H9 (cell line): Measurements from ENCODE around the gene TEX28. TPM values are rescaled to one million over a fixed set of nuclear protein-coding genes. Genes with fewer than 3 reads are reported as not detected.

Source experiments
- DNase-seq: peaks from one replicate; pipeline ENCODE4 v3.0.0-alpha.2; 2017
- H2AFZ ChIP-seq: one replicate; pipeline ENCODE4 v1.6.1; 2013; ENCODE audit warnings: mild to moderate bottlenecking, low read length, control low read depth, moderate library complexity
- H2AK5ac ChIP-seq: 2 replicates; pipeline ENCODE4 v1.6.1; 2013; ENCODE audit warnings: low read length, control low read depth, mixed read lengths; ENCODE audit not compliant: insufficient read length
- H2BK120ac ChIP-seq: one replicate; pipeline ENCODE4 v1.6.1; 2013; ENCODE audit warnings: low read depth, mild to moderate bottlenecking, low read length, control low read depth, inconsistent platforms; ENCODE audit not compliant: poor library complexity, severe bottlenecking
- H2BK12ac ChIP-seq: 2 replicates; pipeline ENCODE4 v1.6.1; 2013; ENCODE audit warnings: low read length, control low read depth, mixed read lengths, low read depth; ENCODE audit not compliant: insufficient read length
- H2BK15ac ChIP-seq: 2 replicates; pipeline ENCODE4 v1.6.1; 2013; ENCODE audit warnings: low read depth, low read length, control low read depth
- H2BK20ac ChIP-seq: one replicate; pipeline ENCODE4 v1.6.1; 2013; ENCODE audit warnings: low read depth, mild to moderate bottlenecking, low read length, control low read depth, inconsistent platforms; ENCODE audit not compliant: poor library complexity, severe bottlenecking
- H2BK5ac ChIP-seq: 2 replicates; pipeline ENCODE4 v1.6.1; 2013; ENCODE audit warnings: low read length, control low read depth, mixed read lengths; ENCODE audit not compliant: insufficient read length
- H3K14ac ChIP-seq: 2 replicates; pipeline ENCODE4 v1.6.1; 2013; ENCODE audit warnings: low read length, control low read depth; ENCODE audit not compliant: insufficient read depth
- H3K18ac ChIP-seq: 2 replicates; pipeline ENCODE4 v1.6.1; 2013; ENCODE audit warnings: low read depth, mild to moderate bottlenecking, mixed read lengths, low read length, control low read depth; ENCODE audit not compliant: insufficient read length
- H3K23ac ChIP-seq: 2 replicates; pipeline ENCODE4 v1.6.1; 2013; ENCODE audit warnings: low read length, control low read depth, mixed read lengths, low read depth; ENCODE audit not compliant: insufficient read length
- H3K23me2 ChIP-seq: 2 replicates; pipeline ENCODE4 v1.6.1; 2013; ENCODE audit warnings: low read depth, mild to moderate bottlenecking, mixed read lengths, low read length, control low read depth; ENCODE audit not compliant: insufficient read length, poor library complexity, severe bottlenecking
- H3K27ac ChIP-seq: 2 replicates; pipeline ENCODE4 v1.5.1; 2013; ENCODE audit warnings: low read length, control low read depth, mixed read lengths, low read depth; ENCODE audit not compliant: insufficient read length
- H3K27me3 ChIP-seq: 2 replicates; pipeline ENCODE4 v1.6.1; 2013; ENCODE audit warnings: low read length, control low read depth, inconsistent platforms; ENCODE audit not compliant: insufficient read depth
- H3K4ac ChIP-seq: 2 replicates; pipeline ENCODE4 v1.6.1; 2013; ENCODE audit warnings: low read depth, mild to moderate bottlenecking, control low read depth, inconsistent platforms, low read length, moderate library complexity
- H3K4me1 ChIP-seq: 2 replicates; pipeline ENCODE4 v1.6.1; 2013; ENCODE audit warnings: low read length, control low read depth, inconsistent platforms; ENCODE audit not compliant: insufficient read depth
- H3K4me2 ChIP-seq: 2 replicates; pipeline ENCODE4 v1.6.1; 2013; ENCODE audit warnings: low read length, control low read depth, mixed read lengths; ENCODE audit not compliant: insufficient read length, insufficient read depth
- H3K56ac ChIP-seq: 2 replicates; pipeline ENCODE4 v1.6.1; 2013; ENCODE audit warnings: low read depth, mild to moderate bottlenecking, mixed read lengths, low read length, control low read depth; ENCODE audit not compliant: insufficient read length
- H3K79me1 ChIP-seq: 2 replicates; pipeline ENCODE4 v1.6.1; 2013; ENCODE audit warnings: low read depth, mild to moderate bottlenecking, moderate library complexity, low read length, control low read depth, inconsistent platforms; ENCODE audit not compliant: insufficient read depth, poor library complexity, severe bottlenecking
- H3K79me2 ChIP-seq: 2 replicates; pipeline ENCODE4 v1.6.1; 2013; ENCODE audit warnings: low read length, control low read depth, inconsistent platforms; ENCODE audit not compliant: insufficient read depth
- H3K9ac ChIP-seq: 2 replicates; pipeline ENCODE4 v1.6.1; 2013; ENCODE audit warnings: low read length, control low read depth, mixed read lengths; ENCODE audit not compliant: insufficient read length; ENCODE audit errors: extremely low read depth
- H3K9me3 ChIP-seq: one replicate; pipeline ENCODE4 v1.6.1; 2013; ENCODE audit warnings: low read depth, low read length, inconsistent platforms; ENCODE audit not compliant: control insufficient read depth
- H3T11ph ChIP-seq: one replicate; pipeline ENCODE4 v1.6.1; 2013; ENCODE audit warnings: mild to moderate bottlenecking, low read length, control low read depth, inconsistent platforms
- H4K20me1 ChIP-seq: one replicate; pipeline ENCODE4 v1.6.1; 2013; ENCODE audit not compliant: control insufficient read depth, insufficient read length, insufficient read depth
- H4K5ac ChIP-seq: 2 replicates; pipeline ENCODE4 v1.6.1; 2013; ENCODE audit warnings: low read depth, mild to moderate bottlenecking, mixed read lengths, low read length, control low read depth; ENCODE audit not compliant: insufficient read length
- H4K8ac ChIP-seq: replicated peaks from 2 replicates; pipeline ENCODE4 v1.6.1; 2013; ENCODE audit warnings: low read length, control low read depth, mixed read lengths, low read depth; ENCODE audit not compliant: insufficient read length
- H4K91ac ChIP-seq: 2 replicates; pipeline ENCODE4 v1.6.1; 2013; ENCODE audit warnings: low read depth, mild to moderate bottlenecking, moderate library complexity, mixed read lengths, low read length, control low read depth; ENCODE audit not compliant: insufficient read length
- H3K27ac Mint-ChIP-seq, 3 experiments: 2 replicates in 2 of 3; 3 replicates in 1 of 3; pipeline ENCODE4 v1.8.0; 2020 to 2021; ENCODE audit warnings: mixed read lengths in 3 of 3, mild to moderate bottlenecking in 1 of 3, moderate library complexity in 1 of 3
- H3K27me3 Mint-ChIP-seq: 2 replicates; pipeline ENCODE4 v1.8.0; 2021; ENCODE audit warnings: low read depth, mild to moderate bottlenecking, moderate library complexity, mixed read lengths
- H3K36me3 Mint-ChIP-seq, 3 experiments: 2 replicates in 2 of 3; 3 replicates in 1 of 3; pipeline ENCODE4 v1.8.0; 2020 to 2021; ENCODE audit warnings: low read depth in 3 of 3, mixed read lengths in 3 of 3; ENCODE audit not compliant: insufficient read depth in 1 of 3
- H3K4me1 Mint-ChIP-seq, 2 experiments: 2 replicates each; pipeline ENCODE4 v1.8.0; 2020; ENCODE audit warnings: mixed read lengths in 2 of 2
- H3K4me3 Mint-ChIP-seq, 2 experiments: 2 replicates in 1 of 2; 3 replicates in 1 of 2; pipeline ENCODE4 v1.8.0; 2020 to 2021; ENCODE audit warnings: mild to moderate bottlenecking in 2 of 2, mixed read lengths in 2 of 2, moderate library complexity in 1 of 2
- H3K9me3 Mint-ChIP-seq, 2 experiments: 2 replicates in 1 of 2; 3 replicates in 1 of 2; pipeline ENCODE4 v1.8.0; 2020; ENCODE audit warnings: mild to moderate bottlenecking in 2 of 2, mixed read lengths in 2 of 2, moderate library complexity in 1 of 2
- WGBS: extraction: QIAGEN DNeasy Blood & Tissue Kit; methylation state at CpG from one replicate; pipeline ENCODE4 v1.1.7; 2013; ENCODE audit warnings: missing lambda C conversion rate, low lambda C conversion rate, mixed read lengths; ENCODE audit not compliant: insufficient read length; ENCODE audit errors: extremely low coverage; 5-methylcytosine and 5-hydroxymethylcytosine counted together
- total RNA-seq: library from RNA; stranded (reverse); gene quantifications from 2 replicates; pipeline ENCODE4 v1.2.1, GENCODE V29; 2021
- TF ChIP-seq, protein P1 (sequence below): fragments of 200-600 bp; sonication (generic); conservative IDR thresholded peaks from 3 replicates; pipeline ENCODE4 v1.8.0; 2021; ENCODE audit warnings: antibody characterized with exemption, mild to moderate bottlenecking

TEX28 gene
- total RNA-seq, 1 experiment from 2014 or later = not detected

DNA sequence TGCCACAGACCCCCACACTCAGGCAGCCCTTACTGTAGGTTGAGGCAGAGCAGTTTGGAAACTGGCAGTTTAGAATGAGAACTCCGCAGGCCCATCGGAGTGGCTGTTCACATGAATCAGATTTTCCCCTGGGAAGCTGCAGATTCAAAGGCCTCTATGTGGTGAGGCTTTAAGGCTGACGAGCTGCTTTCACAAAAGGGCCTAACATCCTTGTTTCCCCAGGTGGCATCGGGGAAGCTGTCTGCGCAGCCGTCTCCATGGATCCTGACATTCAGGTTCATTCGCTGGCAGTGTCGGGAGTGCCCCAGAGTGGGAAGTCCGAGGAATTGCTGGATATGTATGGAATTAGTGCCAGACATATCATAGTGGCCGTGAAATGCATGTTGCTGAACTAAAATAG, 34.4 kb upstream of the TEX28 start:
- H4K91ac ChIP-seq = no peak overlapping the region
- H2AFZ ChIP-seq = no peak overlapping the region
- no peak overlapping the region for H3K56ac ChIP-seq
- no peak overlapping the region for H3K23ac ChIP-seq
- no peak for DNase-seq
- H3K27ac ChIP-seq = no peak overlapping the region
- Mint-ChIP-seq H3K36me3 (peaks cover 0 to 2% (median 2%) of the 10 kb centered on the region in 3 experiments; a peak in 3 of 7 replicates), H3K4me3 (no peak overlapping the region), H3K27me3 (peaks cover 36% of the 10 kb centered on the region), H3K4me1 (peaks cover 4 to 6% of the 10 kb centered on the region in 2 experiments), H3K9me3 (peaks cover 79 to 85% of the 10 kb centered on the region in 2 experiments), H3K27ac (no peak overlapping the region)
- H4K5ac ChIP-seq = no peak overlapping the region
- H3K4me1 ChIP-seq = no peaks in the 10 kb centered on the region
- no peak overlapping the region for H4K8ac ChIP-seq
- no peak overlapping the region for H3K14ac ChIP-seq
- TF ChIP-seq, protein P1, sequence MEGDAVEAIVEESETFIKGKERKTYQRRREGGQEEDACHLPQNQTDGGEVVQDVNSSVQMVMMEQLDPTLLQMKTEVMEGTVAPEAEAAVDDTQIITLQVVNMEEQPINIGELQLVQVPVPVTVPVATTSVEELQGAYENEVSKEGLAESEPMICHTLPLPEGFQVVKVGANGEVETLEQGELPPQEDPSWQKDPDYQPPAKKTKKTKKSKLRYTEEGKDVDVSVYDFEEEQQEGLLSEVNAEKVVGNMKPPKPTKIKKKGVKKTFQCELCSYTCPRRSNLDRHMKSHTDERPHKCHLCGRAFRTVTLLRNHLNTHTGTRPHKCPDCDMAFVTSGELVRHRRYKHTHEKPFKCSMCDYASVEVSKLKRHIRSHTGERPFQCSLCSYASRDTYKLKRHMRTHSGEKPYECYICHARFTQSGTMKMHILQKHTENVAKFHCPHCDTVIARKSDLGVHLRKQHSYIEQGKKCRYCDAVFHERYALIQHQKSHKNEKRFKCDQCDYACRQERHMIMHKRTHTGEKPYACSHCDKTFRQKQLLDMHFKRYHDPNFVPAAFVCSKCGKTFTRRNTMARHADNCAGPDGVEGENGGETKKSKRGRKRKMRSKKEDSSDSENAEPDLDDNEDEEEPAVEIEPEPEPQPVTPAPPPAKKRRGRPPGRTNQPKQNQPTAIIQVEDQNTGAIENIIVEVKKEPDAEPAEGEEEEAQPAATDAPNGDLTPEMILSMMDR = no peak
- H3K9ac ChIP-seq = no peak overlapping the region
- no CpG with 5 or more reads among the region's 10 CpGs for WGBS
- no peak overlapping the region for H3T11ph ChIP-seq
- no peak overlapping the region for H2BK12ac ChIP-seq
- H3K79me2 ChIP-seq = no peaks in the 10 kb centered on the region
- H3K9me3 ChIP-seq = peaks cover 50% of the 10 kb centered on the region
- no peak overlapping the region for H2BK120ac ChIP-seq
- H3K23me2 ChIP-seq = no peaks in the 10 kb centered on the region
- no peak overlapping the region for H3K4ac ChIP-seq
- no peaks in the 10 kb centered on the region for H3K79me1 ChIP-seq
- no peak overlapping the region for H2BK20ac ChIP-seq
- H3K18ac ChIP-seq = no peak overlapping the region
- no peak overlapping the region for H2BK15ac ChIP-seq
- H2BK5ac ChIP-seq = no peak overlapping the region
- H4K20me1 ChIP-seq = no peaks in the 10 kb centered on the region
- H3K4me2 ChIP-seq = no peak overlapping the region
- H2AK5ac ChIP-seq = no peak overlapping the region
- no peaks in the 10 kb centered on the region for H3K27me3 ChIP-seq
